ENCODE measurements around the gene RPL22.

RPL22 gene

GRCh38 chr1:6171548-6172124 is 27.8 kb downstream of the RPL22 start:
- no peak for DNase-seq (ENCODE audit: low spot score)

DNA sequence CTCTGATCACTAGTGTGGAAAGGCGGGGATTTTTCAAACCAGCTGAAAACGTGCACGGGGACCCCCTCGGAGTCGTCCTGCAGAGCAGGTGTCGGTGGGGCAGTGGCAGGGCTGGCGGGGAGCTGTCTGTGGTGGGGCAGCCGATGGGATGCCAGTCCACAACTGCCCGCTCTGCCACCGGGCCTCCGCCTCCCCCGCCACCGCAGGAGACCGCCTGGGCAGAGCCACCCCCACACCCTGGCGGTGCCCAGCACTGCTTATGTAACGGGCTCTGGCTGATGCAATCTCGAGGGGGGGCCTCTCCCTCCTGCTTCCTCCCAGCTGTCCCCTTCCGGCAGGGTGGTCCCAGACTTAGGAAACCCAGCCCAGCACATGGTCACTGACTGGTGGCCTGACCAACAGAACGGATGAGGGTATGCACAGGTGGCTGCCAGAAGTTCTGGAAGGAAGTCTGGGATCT is 28.6 kb downstream of the RPL22 start:
- DNase-seq (ENCODE audit: low spot score): no peak

GRCh38 chr1:6170116-6170741 is 29.2 kb downstream of the RPL22 start:
- no peak for DNase-seq (ENCODE audit: low spot score)

DNA sequence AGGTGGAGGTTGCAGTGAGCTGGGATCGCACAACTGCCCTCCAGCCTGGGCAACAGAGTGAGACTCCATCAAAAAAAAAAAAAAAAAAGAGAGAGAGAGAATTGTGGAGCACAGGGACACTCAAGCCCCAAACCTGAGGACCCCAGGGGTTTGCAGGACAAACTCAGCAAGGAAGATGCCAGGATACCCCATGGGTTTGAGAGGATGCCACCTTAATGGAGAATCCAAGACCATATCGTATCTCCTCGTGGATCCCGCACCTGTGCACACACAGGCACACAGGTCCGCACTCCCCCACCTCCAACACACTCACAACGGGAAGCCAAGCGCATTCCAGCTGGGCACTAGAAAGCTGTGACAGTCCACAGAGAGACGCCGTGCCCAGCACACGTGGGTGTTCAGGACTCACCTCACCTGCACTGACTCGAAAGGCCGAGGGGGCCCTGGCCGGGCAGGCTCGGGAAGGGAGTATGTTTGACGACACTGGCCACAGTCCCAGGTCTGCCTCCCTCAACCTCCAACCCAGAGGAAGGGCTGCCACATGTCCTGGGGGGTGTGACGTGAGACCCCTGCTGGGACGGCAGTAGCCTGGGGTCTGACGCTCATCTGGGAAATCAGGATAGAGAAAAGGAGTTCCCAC is 30.3 kb downstream of the RPL22 start:
- no peak for DNase-seq (ENCODE audit: low spot score)

DNA sequence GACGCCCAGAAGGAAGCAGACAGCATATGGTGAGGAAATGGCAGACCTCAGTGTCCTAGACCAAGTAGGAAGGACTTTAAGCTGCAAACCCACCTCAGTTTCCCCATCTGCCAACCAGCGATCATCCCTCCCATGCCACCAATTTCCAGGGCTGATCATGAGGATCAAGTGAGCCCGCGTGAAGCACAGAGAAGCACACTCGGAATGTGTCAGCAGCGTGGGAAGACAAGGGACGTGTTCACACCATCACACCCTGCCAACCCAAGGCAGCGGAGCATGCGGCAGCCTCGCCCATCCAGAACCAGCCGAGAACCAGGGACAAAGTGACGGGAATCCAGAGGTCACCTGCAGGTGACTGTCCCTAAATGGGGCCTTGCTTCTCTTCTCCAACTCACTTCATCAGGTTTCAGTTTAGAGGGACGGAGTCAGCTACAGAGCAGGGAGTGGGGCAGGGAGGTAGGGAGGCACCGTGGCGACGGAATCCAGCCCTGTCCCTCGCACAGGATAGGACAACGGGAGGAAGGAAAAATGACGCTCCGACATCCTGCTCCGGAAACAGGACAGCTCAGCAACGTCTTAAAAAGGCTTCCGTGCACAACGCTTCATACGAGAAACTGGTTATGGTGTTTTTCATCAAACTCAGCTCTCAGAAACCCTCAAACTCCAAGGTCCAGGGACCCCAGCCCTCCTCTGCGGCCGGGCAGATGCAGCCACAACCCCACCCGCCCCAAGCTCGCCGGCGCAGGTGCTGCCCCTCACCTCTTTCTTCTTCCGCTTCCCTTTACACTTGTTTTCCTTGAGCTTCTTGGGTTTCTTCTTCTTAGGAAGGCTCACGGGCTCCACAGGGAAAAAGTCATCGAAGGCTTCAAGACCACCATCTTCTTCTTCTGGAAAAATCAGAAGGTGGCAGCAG is 31.7 kb downstream of the RPL22 start:
- no peak for DNase-seq (ENCODE audit: low spot score)

GRCh38 chr1:6166655-6167390 is 32.6 kb downstream of the RPL22 start:
- no peak for DNase-seq (ENCODE audit: low spot score)

GRCh38 chr1:6166221-6166620 is 33.2 kb downstream of the RPL22 start:
- no peak for DNase-seq (ENCODE audit: low spot score)

DNA sequence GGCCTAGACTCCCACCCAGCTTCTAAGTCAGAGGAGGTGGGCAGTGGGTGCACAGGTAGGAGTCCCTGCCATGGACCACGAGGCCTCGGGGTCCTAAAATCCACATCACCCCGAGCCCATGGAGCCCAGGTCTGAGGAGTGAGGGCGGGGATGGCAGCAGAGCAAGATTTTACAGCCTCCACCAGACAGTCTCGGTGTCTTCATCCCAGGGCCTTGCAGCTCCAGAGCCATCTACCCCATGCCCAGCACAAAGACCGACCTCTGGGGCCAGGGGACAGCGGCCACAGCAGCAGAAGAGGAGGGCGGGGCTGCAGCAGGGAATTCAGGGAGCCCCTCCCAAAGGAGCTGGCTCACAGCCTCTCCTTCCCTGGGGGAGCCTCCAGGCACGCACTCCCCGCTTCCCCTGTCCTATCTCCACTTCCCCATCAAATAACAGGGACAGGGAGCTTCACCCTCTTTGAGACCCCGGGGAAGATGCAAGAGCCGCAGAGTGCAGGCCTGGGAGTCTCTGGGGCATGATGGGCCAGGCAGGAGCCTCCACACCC is 33.9 kb downstream of the RPL22 start:
- DNase-seq (ENCODE audit: low spot score): no peak

- DNase-seq (ENCODE audit: low spot score): no peak
Measured at GRCh38 chr1:6165027-6165426, 34.4 kb downstream of the RPL22 start.

DNA sequence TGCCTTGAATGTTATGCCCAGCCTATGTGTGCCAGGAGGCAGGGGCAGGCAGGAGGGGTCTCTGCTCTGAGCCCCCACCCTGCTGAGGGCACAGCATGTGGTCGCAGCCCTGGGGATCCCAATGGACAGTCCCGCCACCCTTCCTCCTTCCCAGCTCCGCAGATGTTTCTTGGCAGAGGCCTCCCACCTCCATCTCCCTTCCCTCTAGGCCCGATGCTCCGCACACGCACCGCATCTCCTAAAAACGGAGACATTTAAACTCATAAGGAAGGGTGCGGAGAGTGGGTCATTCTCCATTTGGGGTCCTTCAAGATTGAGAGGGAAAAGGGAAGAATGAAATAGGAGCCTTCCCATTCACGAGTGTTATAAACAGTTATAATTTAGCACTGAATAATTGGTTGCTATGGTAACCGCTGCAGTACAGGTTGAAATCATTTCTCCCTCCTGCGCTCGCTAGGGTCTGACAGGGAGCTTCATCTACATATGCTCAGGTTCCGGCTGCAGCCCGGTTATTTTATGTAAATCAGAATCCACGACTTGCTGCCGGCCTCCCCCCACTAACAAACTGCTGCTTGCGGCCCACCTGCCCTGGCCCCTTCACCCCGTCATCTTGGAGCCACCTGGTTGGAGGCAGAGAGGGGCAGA is 35.3 kb downstream of the RPL22 start:
- DNase-seq (ENCODE audit: low spot score): no peak

- DNase-seq (ENCODE audit: low spot score): no peak
Measured at GRCh38 chr1:6163191-6163972, 36.0 kb downstream of the RPL22 start.

DNA sequence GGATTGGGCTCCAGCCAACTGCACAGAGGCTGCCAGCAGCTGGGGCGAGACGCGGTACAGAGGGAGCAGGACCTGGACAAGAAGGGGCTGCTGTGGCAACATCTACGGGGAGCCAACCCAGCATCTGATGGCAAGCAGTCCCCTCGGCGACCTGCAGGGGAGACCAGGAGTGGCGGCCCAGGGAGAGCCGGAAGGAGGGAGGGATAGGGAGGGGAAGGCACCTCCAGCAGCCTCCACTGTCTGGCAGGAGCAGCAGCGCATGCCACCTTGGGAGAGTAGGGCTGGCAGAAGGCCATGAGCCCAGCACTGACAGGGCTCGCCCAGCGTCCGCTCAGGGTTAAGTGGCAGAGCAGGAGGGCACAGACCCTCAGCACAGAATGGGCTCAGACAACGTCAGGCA is 36.6 kb downstream of the RPL22 start:
- DNase-seq (ENCODE audit: low spot score): no peak

DNA sequence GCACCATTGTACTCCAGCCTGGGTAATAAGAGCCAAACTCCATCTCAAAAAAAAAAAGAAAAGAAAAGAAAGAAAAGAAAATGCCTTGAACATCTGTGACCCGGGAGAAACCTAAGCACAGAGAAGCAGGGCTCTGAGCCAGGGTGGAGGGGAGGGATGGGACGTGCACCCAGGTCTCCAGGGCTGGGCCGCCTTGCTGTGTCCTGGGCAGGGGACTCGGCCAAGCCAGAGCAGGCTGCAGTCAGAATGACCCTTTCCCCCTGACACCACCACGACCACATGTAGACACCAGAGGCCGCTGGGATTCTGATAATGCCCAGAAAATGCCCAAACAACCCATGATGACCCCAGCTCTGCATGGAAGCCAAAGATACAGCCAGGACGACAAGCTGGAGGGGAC is 37.1 kb downstream of the RPL22 start:
- no peak for DNase-seq (ENCODE audit: low spot score)

DNA sequence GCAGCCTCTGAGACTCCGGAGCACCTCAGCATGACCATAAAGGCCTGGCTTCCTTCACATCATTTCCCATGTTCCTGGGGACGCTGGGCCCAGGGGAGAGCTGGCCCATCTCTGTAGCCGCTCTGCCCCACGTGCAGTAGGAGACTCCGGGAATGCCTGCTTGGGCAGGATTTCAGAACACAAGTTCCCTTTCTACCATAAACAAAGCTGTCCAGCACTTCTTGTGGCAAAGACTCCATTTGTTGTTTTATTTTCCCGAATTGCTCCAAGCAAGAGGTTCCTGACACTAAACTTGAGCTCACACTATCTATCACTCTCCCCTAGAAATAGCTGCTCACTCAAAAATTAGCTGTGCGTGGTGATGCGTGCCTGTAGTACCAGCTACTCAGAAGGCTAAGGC is 41.2 kb downstream of the RPL22 start:
- no peak for DNase-seq (ENCODE audit: low spot score)

DNA sequence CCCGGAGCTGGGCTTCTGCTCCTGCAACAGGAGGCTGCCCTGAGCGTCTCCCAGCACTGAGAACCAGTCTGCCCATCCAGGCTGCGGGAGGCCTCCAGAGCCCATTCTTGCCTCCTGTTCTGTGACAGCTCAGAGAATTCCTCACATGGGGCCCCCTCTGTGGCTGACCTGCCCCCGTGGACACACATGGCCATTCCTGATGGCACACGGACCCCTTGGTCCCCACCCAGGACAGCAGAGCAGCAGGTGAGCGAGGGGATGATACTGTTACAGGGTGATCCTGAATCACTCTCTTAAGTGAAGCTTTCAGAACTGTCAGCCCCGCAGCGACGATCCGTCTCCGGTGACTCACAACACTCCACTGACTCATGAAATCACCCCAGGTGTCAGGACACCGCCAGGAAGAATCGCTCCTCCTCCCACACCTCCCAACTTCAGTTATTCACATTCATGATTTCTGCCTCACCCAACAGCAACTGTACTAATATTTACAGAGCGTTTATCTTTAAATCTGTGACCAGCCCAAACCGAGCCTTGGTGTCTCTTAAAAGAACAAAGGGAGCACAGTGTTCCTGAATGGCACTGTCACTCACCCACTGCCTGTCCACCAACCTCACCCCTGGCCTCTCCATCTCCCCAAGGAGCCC is 41.7 kb downstream of the RPL22 start:
- DNase-seq (ENCODE audit: low spot score): no peak

GRCh38 chr1:6157132-6157527 is 42.3 kb downstream of the RPL22 start:
- DNase-seq (ENCODE audit: low spot score): no peak

DNA sequence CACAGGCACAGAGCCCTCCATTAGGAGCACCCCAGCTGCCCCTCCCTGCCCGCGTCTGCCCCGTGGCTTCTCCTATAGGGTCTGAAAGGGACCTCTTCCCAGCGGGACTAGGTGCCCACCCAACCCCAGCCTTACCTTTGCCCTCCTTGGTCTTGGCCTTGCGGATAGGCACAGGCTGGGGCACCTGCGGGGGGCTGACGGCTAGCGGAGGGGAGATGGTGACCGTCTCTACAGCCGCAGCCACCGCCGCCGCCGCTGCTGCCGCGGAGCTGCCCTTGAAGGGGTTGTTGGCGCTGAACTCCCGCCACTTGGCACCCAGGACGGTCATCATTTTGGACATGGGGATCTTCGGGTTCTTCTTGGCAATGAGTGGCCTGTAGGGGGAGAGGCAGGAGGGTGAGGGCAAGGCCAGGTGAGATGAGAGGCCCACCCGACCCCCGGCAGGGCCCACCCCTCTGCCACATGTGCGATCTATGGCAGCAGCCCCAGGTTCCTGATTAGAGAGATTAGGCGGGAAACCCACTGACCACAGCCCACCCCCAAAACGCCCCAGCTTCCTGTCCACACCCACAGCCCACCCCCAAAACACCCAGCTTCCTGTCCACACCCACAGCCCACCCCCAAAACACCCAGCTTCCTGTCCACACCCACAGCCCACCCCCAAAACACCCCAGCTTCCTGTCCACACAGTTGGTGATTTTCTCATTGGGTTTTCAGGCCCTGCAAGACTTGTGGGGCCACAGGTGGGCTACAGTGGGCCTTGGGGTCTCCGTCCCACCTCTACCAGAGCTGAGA is 44.7 kb downstream of the RPL22 start:
- DNase-seq (ENCODE audit: low spot score): no peak

GRCh38 chr1:6152882-6153281 is 46.5 kb downstream of the RPL22 start:
- DNase-seq (ENCODE audit: low spot score): no peak

DNA sequence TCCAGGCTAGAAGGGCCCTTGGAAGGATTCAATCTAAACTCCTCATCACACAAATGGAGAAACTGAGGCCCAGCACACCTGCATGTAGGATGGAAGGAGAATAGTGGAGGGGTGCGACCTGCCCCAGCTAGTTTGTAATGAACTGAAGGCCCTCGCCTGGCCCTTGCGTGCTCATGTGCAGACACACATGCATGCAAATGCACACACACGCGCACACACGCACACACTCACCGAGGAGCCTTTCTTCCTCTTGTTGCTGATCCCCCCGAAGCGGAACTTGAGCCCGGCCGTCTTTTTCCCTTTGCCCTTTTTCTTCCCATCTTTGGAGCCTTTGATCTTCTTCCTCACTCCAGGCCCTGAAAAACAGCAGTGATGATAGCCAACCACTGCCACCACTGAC is 47.2 kb downstream of the RPL22 start:
- DNase-seq (ENCODE audit: low spot score): no peak

All from germinal center (tissue), 1 donor.